Transverse colon (tissue), 4 donors: Measurements from ENCODE around the gene AGAP1. TPM values are rescaled to one million over a fixed set of nuclear protein-coding genes. Genes with fewer than 3 reads are reported as not detected.

Source experiments
- DNase-seq: peaks from one replicate; pipeline ENCODE4 v3.0.0-alpha.2; 2019
- H3K27ac ChIP-seq, 4 donors: fragments of 200-600 bp; sonication (generic); 2 replicates each; pipeline ENCODE4 v1.5.1; 2016 to 2018; ENCODE audit warnings: inconsistent platforms in 4 of 4
- H3K27me3 ChIP-seq: fragments of 200-600 bp; sonication (generic); 2 replicates; pipeline ENCODE4 v1.5.1; 2017; ENCODE audit warnings: inconsistent platforms
- H3K36me3 ChIP-seq, 4 donors: fragments of 200-600 bp; sonication (generic); 2 replicates each; pipeline ENCODE4 v1.5.1; 2017 to 2019; ENCODE audit warnings: inconsistent platforms in 4 of 4
- H3K4me1 ChIP-seq, 4 donors: fragments of 200-600 bp; sonication (generic); 2 replicates each; pipeline ENCODE4 v1.5.1; 2017 to 2020; ENCODE audit warnings: inconsistent platforms in 4 of 4
- H3K4me3 ChIP-seq, 4 donors: fragments of 200-600 bp; sonication (generic); 1 replicate in 1 of 4; 2 replicates in 3 of 4; pipeline versions ENCODE4 v1.5.1 to v1.6.1; 2017 to 2019; ENCODE audit warnings: inconsistent platforms in 4 of 4
- H3K9me3 ChIP-seq, 2 donors: fragments of 200-600 bp; sonication (generic); 2 replicates each; pipeline ENCODE4 v1.5.1; 2017 to 2019; ENCODE audit warnings: inconsistent platforms in 2 of 2
- EP300 ChIP-seq: sonication (generic); formaldehyde crosslinking; IDR thresholded peaks from one replicate; pipeline ENCODE4 v1.6.1; 2017; ENCODE audit warnings: antibody characterized with exemption, low read depth
- POLR2A ChIP-seq: fragments of 450-650 bp; IDR thresholded peaks from one replicate; pipeline ENCODE4 v1.6.1; 2016; ENCODE audit warnings: antibody characterized with exemption, mild to moderate bottlenecking, moderate library complexity
- POLR2AphosphoS5 ChIP-seq, 3 donors: sonication (generic); formaldehyde crosslinking; IDR thresholded peaks; one replicate each; pipeline ENCODE4 v1.6.1; 2016; ENCODE audit warnings: antibody characterized with exemption in 3 of 3
- WGBS, 2 donors: methylation state at CpG; one replicate each; pipeline ENCODE4 v1.1.5; 2018; ENCODE audit warnings: low coverage in 1 of 2; 5-methylcytosine and 5-hydroxymethylcytosine counted together
- in situ Hi-C, 4 donors: fragments of 200-750 bp; cut with MboI; loops; one replicate each; pipeline versions ENCODE4 v1.15.0 to v1.15.1; 2017; ENCODE audit warnings: low sequenced_read_pairs in 3 of 4, low pct_ligation_motif_present in 1 of 4, low pct_unique_long_range_greater_than_20kb in 1 of 4
- intact Hi-C: fragments of 100-400 bp; cut with DNase I; formaldehyde crosslinking; loops from one replicate; pipeline ENCODE4 v1.15.1; 2023; ENCODE audit warnings: low total_unique reads
- total RNA-seq, 4 donors: library from RNA; depleted of rRNA; stranded (reverse); fragments of >200 nt; gene quantifications; one replicate each; pipeline ENCODE4 v1.1.0, GENCODE V29; 2016
- TF ChIP-seq, protein P1 (sequence below), 5 experiments: fragments of 200-600 bp in 3 of 5; fragments of 450-650 bp in 2 of 5; sonication (generic) in 3 of 5; IDR thresholded peaks; 1 replicate in 2 of 5; 2 replicates in 3 of 5; pipeline ENCODE4 v1.5.1; 2016 to 2017; ENCODE audit warnings: antibody characterized with exemption in 5 of 5, inconsistent platforms in 3 of 5, mild to moderate bottlenecking in 2 of 5, moderate library complexity in 1 of 5

AGAP1 gene
- total RNA-seq, 4 donors from 2014 or later = 56.1 to 96.9 (median 71.2) TPM

DNA sequence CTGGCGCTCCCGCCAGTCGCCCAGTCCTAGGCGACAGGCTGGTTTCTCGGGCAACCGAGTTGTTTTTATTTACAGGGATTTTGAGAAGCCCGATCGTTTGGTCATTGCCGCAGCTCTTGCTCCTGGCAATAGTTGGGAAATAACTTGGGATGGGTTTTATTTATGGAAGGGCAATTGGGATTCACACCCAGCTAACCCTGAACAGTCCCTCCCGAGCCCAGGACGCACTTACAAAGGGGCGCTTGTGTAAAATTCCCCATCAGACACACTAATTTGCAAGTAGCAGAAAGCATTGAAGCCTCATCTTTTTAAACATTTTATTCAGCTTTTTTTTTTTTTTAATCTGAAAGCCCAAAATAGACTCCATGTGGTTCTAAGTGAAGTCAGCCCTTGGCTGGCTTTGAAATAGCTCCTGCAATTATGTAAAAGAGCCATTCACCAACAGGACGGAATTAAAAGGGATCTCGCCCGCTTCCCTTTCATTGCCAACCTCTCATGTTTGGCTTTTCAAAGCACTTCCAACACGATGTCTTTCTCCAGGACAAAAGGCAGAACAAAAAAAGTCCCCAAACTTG lies 677.9 kb downstream of the AGAP1 start:
- in situ Hi-C loops = loop anchor here in 1 of 4 donors (10.0 kb wide), 1 partner anchor 397 kb away; no protein-coding TSS in a partner anchor
- Histone ChIP-seq H3K4me3 (no peak overlapping the region), H3K4me1 (peaks cover 0 to 59% (median 38%) of the 10 kb centered on the region in 4 donors)

DNA sequence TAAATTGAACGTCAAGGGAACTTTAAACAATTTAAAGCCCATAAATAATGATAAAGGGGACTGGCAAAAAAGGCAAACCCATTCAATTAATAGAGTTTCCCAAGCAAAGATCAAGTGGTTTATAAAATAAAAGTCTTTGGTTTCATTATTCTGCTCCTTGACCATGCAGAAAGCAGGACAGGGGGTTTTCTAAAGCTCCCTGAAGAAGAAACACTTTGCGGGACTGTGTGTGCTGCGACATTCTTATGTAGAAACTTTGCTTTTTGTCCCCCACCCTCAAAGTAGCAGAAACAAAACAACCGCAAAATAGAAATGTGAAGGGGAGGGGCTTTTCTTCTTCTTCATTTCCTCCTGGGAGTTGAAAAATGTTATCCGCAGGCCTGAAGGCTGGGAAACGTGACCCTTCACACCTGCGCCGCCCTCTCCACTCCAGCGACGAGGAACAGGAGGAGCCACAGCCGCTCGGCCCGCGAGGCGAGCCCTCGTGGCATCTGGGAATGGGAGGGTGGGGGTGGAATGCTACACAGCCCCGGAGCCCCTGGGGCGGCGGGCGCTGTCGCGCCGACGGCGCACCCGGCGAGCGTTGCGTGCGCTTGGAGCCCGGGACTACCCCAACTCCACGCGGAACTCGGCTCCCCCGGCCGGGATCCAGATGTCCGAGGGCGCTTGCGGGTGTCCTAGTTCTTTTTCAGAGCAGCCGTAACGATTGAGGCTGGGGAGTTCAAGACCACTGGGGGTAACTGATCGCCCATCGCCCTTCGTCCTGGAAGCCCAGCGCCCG lies 678.6 kb downstream of the AGAP1 start:
- H3K4me3 ChIP-seq = no peak overlapping the region

More for the DNA sequence above, 677.9 kb downstream of the AGAP1 start:
- WGBS, 2 donors = 9 to 13% methylated on average over 4 to 16 of the region's 16 CpGs
- H3K36me3 ChIP-seq = no peaks in the 10 kb centered on the region
- peaks cover 100% of the 10 kb centered on the region for H3K27me3 ChIP-seq
- intact Hi-C loops = loop anchor here (5.0 kb wide), 1 partner anchor 384 kb away; no protein-coding TSS in a partner anchor
- no peak for DNase-seq
- TF ChIP-seq POLR2A (no peak), POLR2AphosphoS5 (IDR thresholded peaks at IDR 0.05) (no peak)
- TF ChIP-seq, protein P1, sequence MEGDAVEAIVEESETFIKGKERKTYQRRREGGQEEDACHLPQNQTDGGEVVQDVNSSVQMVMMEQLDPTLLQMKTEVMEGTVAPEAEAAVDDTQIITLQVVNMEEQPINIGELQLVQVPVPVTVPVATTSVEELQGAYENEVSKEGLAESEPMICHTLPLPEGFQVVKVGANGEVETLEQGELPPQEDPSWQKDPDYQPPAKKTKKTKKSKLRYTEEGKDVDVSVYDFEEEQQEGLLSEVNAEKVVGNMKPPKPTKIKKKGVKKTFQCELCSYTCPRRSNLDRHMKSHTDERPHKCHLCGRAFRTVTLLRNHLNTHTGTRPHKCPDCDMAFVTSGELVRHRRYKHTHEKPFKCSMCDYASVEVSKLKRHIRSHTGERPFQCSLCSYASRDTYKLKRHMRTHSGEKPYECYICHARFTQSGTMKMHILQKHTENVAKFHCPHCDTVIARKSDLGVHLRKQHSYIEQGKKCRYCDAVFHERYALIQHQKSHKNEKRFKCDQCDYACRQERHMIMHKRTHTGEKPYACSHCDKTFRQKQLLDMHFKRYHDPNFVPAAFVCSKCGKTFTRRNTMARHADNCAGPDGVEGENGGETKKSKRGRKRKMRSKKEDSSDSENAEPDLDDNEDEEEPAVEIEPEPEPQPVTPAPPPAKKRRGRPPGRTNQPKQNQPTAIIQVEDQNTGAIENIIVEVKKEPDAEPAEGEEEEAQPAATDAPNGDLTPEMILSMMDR (IDR thresholded peaks at IDR 0.05) = no peak
- H3K27ac ChIP-seq = no peak overlapping the region
- H3K9me3 ChIP-seq = no peaks in the 10 kb centered on the region

GRCh38 chr2:236173036-236173728 lies 679.3 kb downstream of the AGAP1 start:
- intact Hi-C loops = loop anchor here (5.0 kb wide), 1 partner anchor 386 kb away; no protein-coding TSS in a partner anchor
- no peak overlapping the region for H3K27ac ChIP-seq
- peaks cover 6 to 51% (median 25%) of the 10 kb centered on the region in 4 donors for H3K4me1 ChIP-seq
- in situ Hi-C loops = loop anchor here in 1 of 4 donors (10.0 kb wide), 1 partner anchor 398 kb away; no protein-coding TSS in a partner anchor
- peaks cover 100% of the 10 kb centered on the region for H3K27me3 ChIP-seq
- TF ChIP-seq POLR2A = no peak
- H3K4me3 ChIP-seq = no peak overlapping the region
- H3K36me3 ChIP-seq = no peaks in the 10 kb centered on the region
- H3K9me3 ChIP-seq = no peaks in the 10 kb centered on the region
- 8% methylated on average over 52 of the region's 62 CpGs; no CpG with 5 or more reads in 1 of the 2 donors for WGBS, 2 donors
- no peak for DNase-seq

More for the DNA sequence above, 678.6 kb downstream of the AGAP1 start:
- Histone ChIP-seq H3K4me1 (peaks cover 0 to 52% (median 31%) of the 10 kb centered on the region in 4 donors), H3K9me3 (no peaks in the 10 kb centered on the region), H3K27ac (no peak overlapping the region), H3K27me3 (peaks cover 100% of the 10 kb centered on the region), H3K36me3 (no peaks in the 10 kb centered on the region)
- WGBS, 2 donors = 20 to 23% methylated on average over 3 to 34 of the region's 46 CpGs
- intact Hi-C loops = loop anchor here (5.0 kb wide), 1 partner anchor 385 kb away; no protein-coding TSS in a partner anchor
- in situ Hi-C loops = loop anchor here in 1 of 4 donors (10.0 kb wide), 1 partner anchor 398 kb away; no protein-coding TSS in a partner anchor
- no peak for DNase-seq
- TF ChIP-seq POLR2A (no peak), POLR2AphosphoS5 (IDR thresholded peaks at IDR 0.05) (no peak), EP300 (no peak)
- TF ChIP-seq, protein P1 (IDR thresholded peaks at IDR 0.05) = no peak

DNA sequence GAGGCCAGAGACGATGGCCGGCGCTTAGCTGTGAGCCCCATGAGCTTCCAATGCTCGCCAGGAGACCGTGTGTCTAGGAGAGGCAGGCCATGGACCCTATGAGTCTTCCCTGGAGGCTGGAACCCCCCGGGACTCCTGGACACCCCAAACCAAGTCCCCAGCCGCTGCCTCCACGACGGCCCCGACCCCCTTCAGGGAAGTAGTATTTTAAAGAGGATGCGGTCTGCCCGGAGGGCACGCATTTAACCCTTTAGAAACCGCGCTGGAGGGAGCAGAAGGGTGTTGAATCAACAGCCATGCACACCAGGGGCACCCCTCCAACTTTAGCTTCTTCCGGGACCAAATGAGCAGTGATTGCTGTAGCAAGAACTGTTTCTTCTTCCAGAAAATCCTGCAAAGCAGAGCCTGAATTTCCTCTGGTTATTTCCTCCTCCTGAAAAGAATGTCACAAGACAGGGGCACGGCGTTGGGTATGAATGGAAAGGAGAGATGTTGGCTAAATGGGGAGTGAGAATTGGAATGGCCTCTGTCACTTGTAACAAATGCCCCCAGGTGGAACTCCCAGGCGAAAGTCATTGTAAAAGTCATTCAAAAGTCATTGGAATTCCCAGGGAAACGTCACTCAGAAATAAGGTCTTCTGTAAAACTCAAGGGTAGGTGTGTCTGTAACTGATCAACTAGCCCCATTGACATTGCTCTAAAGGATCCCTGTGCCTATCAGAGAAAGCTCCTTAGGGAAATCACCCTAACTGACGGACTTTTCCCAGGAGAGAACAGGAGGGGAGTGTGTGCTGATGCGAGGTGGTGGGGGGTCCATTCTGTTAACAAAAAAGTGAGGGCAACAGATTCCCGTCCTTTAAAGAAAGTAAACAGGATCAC lies 680.1 kb downstream of the AGAP1 start:
- TF ChIP-seq POLR2AphosphoS5 (IDR thresholded peaks at IDR 0.05) (no peak), EP300 (no peak), POLR2A (no peak)
- TF ChIP-seq, protein P1 (IDR thresholded peaks at IDR 0.05) = no peak
- Histone ChIP-seq H3K9me3 (no peaks in the 10 kb centered on the region), H3K27me3 (peaks cover 100% of the 10 kb centered on the region), H3K27ac (no peak overlapping the region), H3K4me3 (no peak overlapping the region), H3K4me1 (peaks cover 7 to 51% (median 25%) of the 10 kb centered on the region in 4 donors), H3K36me3 (no peaks in the 10 kb centered on the region)
- 11% methylated on average over 5 to 18 of the region's 23 CpGs for WGBS, 2 donors
- DNase-seq = no peak
- in situ Hi-C loops = loop anchor here in 1 of 4 donors (10.0 kb wide), 1 partner anchor 399 kb away; no protein-coding TSS in a partner anchor
- intact Hi-C loops = loop anchor here (5.0 kb wide), 1 partner anchor 387 kb away; no protein-coding TSS in a partner anchor
